Neural progenitor cell (in vitro differentiated cells): Measurements from ENCODE around the gene GPRC5D. TPM values are rescaled to one million over a fixed set of nuclear protein-coding genes. Genes with fewer than 3 reads are reported as not detected.
A peak's percentile ranks its signal among the peaks of the same experiment; 100 is the strongest.

Experiments used
- DNase-seq: peaks from one replicate; pipeline ENCODE4 v3.0.0-alpha.2; 2016; ENCODE audit warnings: low spot score
- H2AFZ ChIP-seq: fragments of 200-600 bp; sonication (generic); replicated peaks from 2 replicates; pipeline ENCODE4 v1.6.1; 2016; ENCODE audit warnings: antibody characterized with exemption
- H3F3A ChIP-seq: fragments of 200-600 bp; sonication (generic); 2 replicates; pipeline ENCODE4 v1.6.1; 2016; ENCODE audit warnings: antibody characterized with exemption, low read depth
- H3K27ac ChIP-seq: fragments of 200-600 bp; sonication (generic); 2 replicates; pipeline ENCODE4 v1.5.1; 2016; ENCODE audit warnings: mild to moderate bottlenecking
- H3K27me3 ChIP-seq: fragments of 200-600 bp; sonication (generic); 2 replicates; pipeline ENCODE4 v1.6.1; 2016; ENCODE audit warnings: mild to moderate bottlenecking, moderate library complexity
- H3K36me3 ChIP-seq: fragments of 200-600 bp; sonication (generic); 2 replicates; pipeline ENCODE4 v1.5.1; 2016
- H3K4me1 ChIP-seq: fragments of 200-600 bp; sonication (generic); 2 replicates; pipeline ENCODE4 v1.6.1; 2016; ENCODE audit warnings: mixed run types
- H3K4me2 ChIP-seq: fragments of 200-600 bp; sonication (generic); 2 replicates; pipeline ENCODE4 v1.6.1; 2016
- H3K4me3 ChIP-seq: fragments of 200-600 bp; sonication (generic); 2 replicates; pipeline ENCODE4 v1.5.1; 2016
- H3K79me2 ChIP-seq: fragments of 200-600 bp; sonication (generic); 2 replicates; pipeline ENCODE4 v1.6.1; 2016; ENCODE audit warnings: low read depth
- H3K9ac ChIP-seq: fragments of 200-600 bp; sonication (generic); 2 replicates; pipeline ENCODE4 v1.6.1; 2016
- H3K9me3 ChIP-seq: fragments of 200-600 bp; sonication (generic); 2 replicates; pipeline ENCODE4 v1.5.1; 2016; ENCODE audit warnings: low read depth
- H4K20me1 ChIP-seq: fragments of 200-600 bp; sonication (generic); 2 replicates; pipeline ENCODE4 v1.6.1; 2016; ENCODE audit warnings: low read depth
- H3K27ac Mint-ChIP-seq: 3 replicates; pipeline ENCODE4 v1.8.0; 2021; ENCODE audit warnings: mixed read lengths
- H3K27me3 Mint-ChIP-seq: 2 replicates; pipeline ENCODE4 v1.8.0; 2022; ENCODE audit warnings: low read depth, mild to moderate bottlenecking, inconsistent platforms, moderate library complexity, mixed read lengths; ENCODE audit not compliant: insufficient read depth
- H3K36me3 Mint-ChIP-seq: 3 replicates; pipeline ENCODE4 v1.8.0; 2021; ENCODE audit warnings: mixed read lengths
- H3K4me1 Mint-ChIP-seq: 3 replicates; pipeline ENCODE4 v1.8.0; 2021; ENCODE audit warnings: mixed read lengths
- H3K4me3 Mint-ChIP-seq: 3 replicates; pipeline ENCODE4 v1.8.0; 2021; ENCODE audit warnings: mild to moderate bottlenecking, moderate library complexity, mixed read lengths
- H3K9me3 Mint-ChIP-seq: 3 replicates; pipeline ENCODE4 v1.8.0; 2020; ENCODE audit warnings: mixed read lengths
- CTCF ChIP-seq: fragments of 200-600 bp; sonication (generic); IDR thresholded peaks from 2 replicates; pipeline ENCODE4 v1.5.1; 2017; ENCODE audit warnings: antibody characterized with exemption, mild to moderate bottlenecking
- EZH2 ChIP-seq: fragments of 200-600 bp; sonication (generic); IDR thresholded peaks from 2 replicates; pipeline ENCODE4 v1.6.1; 2017; ENCODE audit warnings: antibody characterized with exemption, mild to moderate bottlenecking, moderate library complexity
- EZH2phosphoT487 ChIP-seq: fragments of 200-600 bp; sonication (generic); IDR thresholded peaks from 2 replicates; pipeline ENCODE4 v1.6.1; 2017; ENCODE audit warnings: antibody characterized with exemption
- total RNA-seq: library from RNA; depleted of rRNA; stranded (reverse); fragments of >200 nt; gene quantifications from 2 replicates; pipeline ENCODE4 v1.2.3, GENCODE V29; 2015; ENCODE audit warnings: low replicate concordance

GPRC5D gene
- total RNA-seq, 1 donor from 2014 or later = not detected

DNA sequence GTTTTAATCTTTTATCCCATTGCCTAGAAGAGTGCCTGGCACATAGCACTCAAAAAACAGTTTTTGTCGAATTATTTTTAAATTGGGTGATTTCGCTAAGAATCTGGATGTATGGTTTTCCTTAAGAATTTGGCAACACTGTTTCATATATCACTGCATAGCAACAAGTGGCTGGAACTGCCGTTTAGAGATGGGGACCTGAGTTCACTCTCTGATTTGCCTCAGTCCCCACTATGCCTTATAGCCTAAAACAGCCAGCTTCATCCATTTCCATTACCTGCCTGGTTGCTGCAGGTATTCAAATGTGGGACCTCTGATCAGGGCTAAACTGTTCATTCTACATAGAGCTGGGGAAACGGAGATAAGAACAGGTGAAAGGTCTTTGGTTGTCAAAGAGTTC, 46.3 kb upstream of the GPRC5D start:
- H3K27me3 ChIP-seq = peaks cover 13% of the 10 kb centered on the region
- H3K36me3 ChIP-seq = no peaks in the 10 kb centered on the region
- H3K4me1 Mint-ChIP-seq = peaks cover 29% of the 10 kb centered on the region
- H3K9ac ChIP-seq = no peak overlapping the region
- no peaks in the 10 kb centered on the region for H3K4me1 ChIP-seq
- no peak overlapping the region for H3K4me2 ChIP-seq
- H2AFZ ChIP-seq = no peak overlapping the region
- no peak overlapping the region for H3K4me3 ChIP-seq
- no peaks in the 10 kb centered on the region for H3K9me3 ChIP-seq
- H4K20me1 ChIP-seq = no peaks in the 10 kb centered on the region
- H3K27ac ChIP-seq = no peak overlapping the region
- H3K27me3 Mint-ChIP-seq = peaks cover 3% of the 10 kb centered on the region
- H3K27ac Mint-ChIP-seq = no peak overlapping the region
- H3K4me3 Mint-ChIP-seq = no peak overlapping the region
- TF ChIP-seq EZH2phosphoT487 (no peak), CTCF (no peak), EZH2 (no peak)
- no peaks in the 10 kb centered on the region for H3K79me2 ChIP-seq
- H3F3A ChIP-seq = peaks cover 8% of the 10 kb centered on the region
- H3K9me3 Mint-ChIP-seq = no peaks in the 10 kb centered on the region
- DNase-seq = no peak
- H3K36me3 Mint-ChIP-seq = peaks cover 12% of the 10 kb centered on the region

GRCh38 chr12:12997734-12998133, 45.8 kb upstream of the GPRC5D start:
- Histone ChIP-seq H2AFZ (no peak overlapping the region), H3K27ac (no peak overlapping the region), H3K4me3 (no peak overlapping the region), H3K9me3 (no peaks in the 10 kb centered on the region), H3F3A (peaks cover 8% of the 10 kb centered on the region), H3K27me3 (peaks cover 12% of the 10 kb centered on the region), H3K36me3 (no peaks in the 10 kb centered on the region), H3K4me1 (no peaks in the 10 kb centered on the region), H3K4me2 (no peak overlapping the region), H3K9ac (no peak overlapping the region), H3K79me2 (no peaks in the 10 kb centered on the region), H4K20me1 (no peaks in the 10 kb centered on the region)
- Mint-ChIP-seq H3K27ac (no peak overlapping the region), H3K27me3 (peaks cover 3% of the 10 kb centered on the region), H3K9me3 (no peaks in the 10 kb centered on the region), H3K4me1 (peaks cover 29% of the 10 kb centered on the region), H3K4me3 (peak overlapping the region; percentile 34), H3K36me3 (peaks cover 12% of the 10 kb centered on the region)
- no peak for DNase-seq
- TF ChIP-seq EZH2phosphoT487 = no peak
- no peak for TF ChIP-seq EZH2
- TF ChIP-seq CTCF = no peak

DNA sequence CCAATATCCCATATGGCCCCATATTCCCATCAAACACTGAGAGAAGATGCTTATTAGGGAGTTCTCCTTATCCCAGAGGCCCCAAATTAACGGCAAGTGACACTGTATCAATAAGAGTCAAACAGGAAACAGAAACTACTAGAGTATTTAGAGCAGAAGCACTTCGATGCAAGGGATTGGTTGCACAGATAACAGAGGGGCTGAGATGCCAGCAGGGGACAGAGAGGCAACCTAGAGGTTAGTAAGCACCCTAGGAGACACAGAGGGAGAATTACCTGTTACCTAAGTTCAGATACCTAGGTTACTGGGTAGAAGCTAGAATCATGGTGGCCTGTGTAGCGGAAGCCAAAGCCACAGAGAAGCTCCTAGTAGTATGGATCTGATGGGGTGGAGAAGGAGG, 45.2 kb upstream of the GPRC5D start:
- Mint-ChIP-seq H3K27ac (no peak overlapping the region), H3K9me3 (no peaks in the 10 kb centered on the region), H3K36me3 (peaks cover 12% of the 10 kb centered on the region), H3K4me3 (no peak overlapping the region), H3K4me1 (peaks cover 29% of the 10 kb centered on the region), H3K27me3 (peaks cover 3% of the 10 kb centered on the region)
- Histone ChIP-seq H3K27ac (no peak overlapping the region), H3F3A (peaks cover 8% of the 10 kb centered on the region), H3K9ac (no peak overlapping the region), H3K79me2 (no peaks in the 10 kb centered on the region), H3K4me2 (no peak overlapping the region), H3K36me3 (no peaks in the 10 kb centered on the region), H3K9me3 (no peaks in the 10 kb centered on the region), H3K4me1 (no peaks in the 10 kb centered on the region), H3K4me3 (no peak overlapping the region), H3K27me3 (peaks cover 6% of the 10 kb centered on the region), H2AFZ (no peak overlapping the region), H4K20me1 (no peaks in the 10 kb centered on the region)
- no peak for TF ChIP-seq EZH2
- TF ChIP-seq EZH2phosphoT487 = no peak
- no peak for TF ChIP-seq CTCF
- DNase-seq = no peak
